OCI-LY3 (cell line): Measurements from ENCODE around the gene CNIH2.

Experiments
- H2AFZ ChIP-seq: fragments of 200-600, 300-600 bp; shearing (Covaris generic); 2 replicates; pipeline ENCODE4 v1.6.0; 2014; ENCODE audit warnings: antibody characterized with exemption, low read depth, low read length
- H3K27ac ChIP-seq: fragments of 200-600, 300-600 bp; sonication (generic); 2 replicates; pipeline ENCODE4 v1.5.1; 2014; ENCODE audit warnings: mild to moderate bottlenecking, low read length, moderate library complexity, mixed read lengths
- H3K27me3 ChIP-seq: fragments of 200-600, 300-600 bp; sonication (generic); 2 replicates; pipeline ENCODE4 v1.6.1; 2014; ENCODE audit warnings: low read depth, low read length, mixed read lengths
- H3K36me3 ChIP-seq: fragments of 200-600, 300-600 bp; sonication (generic); replicated peaks from 2 replicates; pipeline ENCODE3; 2014; ENCODE audit warnings: low read depth, low read length, mixed read lengths
- H3K4me1 ChIP-seq: fragments of 300-600, 200-600 bp; sonication (generic); 2 replicates; pipeline ENCODE4 v1.6.1; 2014; ENCODE audit warnings: low read length, mixed read lengths
- H3K4me2 ChIP-seq: fragments of 200-600, 300-600 bp; sonication (generic); 2 replicates; pipeline ENCODE4 v1.6.1; 2014; ENCODE audit warnings: low read length, mixed read lengths
- H3K4me3 ChIP-seq: fragments of 300-600, 200-600 bp; sonication (generic); 2 replicates; pipeline ENCODE4 v1.5.1; 2014; ENCODE audit warnings: antibody characterized with exemption, mild to moderate bottlenecking, low read length, moderate library complexity
- H3K79me2 ChIP-seq: fragments of 300-600, 200-600 bp; shearing (Covaris generic); 2 replicates; pipeline ENCODE4 v1.6.1; 2014; ENCODE audit warnings: mild to moderate bottlenecking, low read length, mixed read lengths
- H3K9ac ChIP-seq: fragments of 300-600, 200-600 bp; shearing (Covaris generic); 2 replicates; pipeline ENCODE4 v1.6.0; 2014; ENCODE audit warnings: mild to moderate bottlenecking, low read length, moderate library complexity
- H3K9me3 ChIP-seq: fragments of 200-600, 300-600 bp; shearing (Covaris generic); 2 replicates; pipeline ENCODE4 v1.6.1; 2014; ENCODE audit warnings: low read length, mixed read lengths; ENCODE audit not compliant: insufficient read depth
- H4K20me1 ChIP-seq: fragments of 200-600, 300-600 bp; sonication (generic); 2 replicates; pipeline ENCODE4 v1.6.1; 2016; ENCODE audit warnings: low read length, mixed read lengths; ENCODE audit not compliant: insufficient read depth
- CTCF ChIP-seq: fragments of 200-600, 300-600 bp; sonication (generic); IDR thresholded peaks from 2 replicates; pipeline ENCODE4 v1.5.1; 2014; ENCODE audit warnings: antibody characterized with exemption, low read length, low read depth
- EZH2phosphoT487 ChIP-seq: fragments of 200-600 bp; shearing (Covaris generic); IDR thresholded peaks from 2 replicates; pipeline ENCODE4 v1.6.1; 2018; ENCODE audit warnings: antibody characterized with exemption, mixed run types, low read depth

Gene CNIH2

GRCh38 chr11:66294626-66295620, 16.9 kb downstream of the CNIH2 start:
- no peak overlapping the region for H3K4me2 ChIP-seq
- no peak overlapping the region for H3K9ac ChIP-seq
- H3K27ac ChIP-seq, result no peak overlapping the region
- H3K4me1 ChIP-seq, result peaks cover 10% of the 10 kb centered on the region
- H3K79me2 ChIP-seq, result peaks cover 3% of the 10 kb centered on the region
- H3K9me3 ChIP-seq, result no peaks in the 10 kb centered on the region
- H4K20me1 ChIP-seq, result no peaks in the 10 kb centered on the region
- TF ChIP-seq EZH2phosphoT487, result no peak
- TF ChIP-seq CTCF, result no peak
- H2AFZ ChIP-seq, result no peak overlapping the region
- no peaks in the 10 kb centered on the region for H3K27me3 ChIP-seq
- H3K36me3 ChIP-seq, result no peaks in the 10 kb centered on the region
- no peak overlapping the region for H3K4me3 ChIP-seq

DNA sequence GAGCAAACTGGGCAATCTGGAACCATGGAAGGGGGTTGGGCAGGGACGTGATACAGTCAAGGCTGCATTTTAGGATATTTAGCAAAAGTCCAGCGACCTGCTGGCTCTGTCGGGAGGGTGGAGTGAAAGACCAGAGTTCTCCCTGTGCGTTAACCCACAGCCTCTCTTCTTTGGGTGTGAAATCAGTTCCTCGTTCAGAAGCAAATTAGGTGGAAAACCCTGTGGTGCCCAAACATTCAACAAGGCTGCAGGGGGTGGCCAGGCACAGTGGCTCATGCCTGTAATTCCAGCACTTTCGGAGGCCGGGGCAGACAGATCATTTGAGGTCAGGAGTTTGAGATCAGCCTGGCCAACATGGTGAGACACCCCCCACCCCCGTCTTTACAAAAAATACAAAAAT, 19.6 kb downstream of the CNIH2 start:
- TF ChIP-seq EZH2phosphoT487 (no peak), CTCF (no peak)
- H3K4me3 ChIP-seq, result no peak overlapping the region
- no peaks in the 10 kb centered on the region for H3K27me3 ChIP-seq
- peaks cover 5% of the 10 kb centered on the region for H3K4me1 ChIP-seq
- H2AFZ ChIP-seq, result no peak overlapping the region
- no peak overlapping the region for H3K4me2 ChIP-seq
- no peaks in the 10 kb centered on the region for H3K36me3 ChIP-seq
- no peaks in the 10 kb centered on the region for H3K79me2 ChIP-seq
- H3K27ac ChIP-seq, result no peak overlapping the region
- no peaks in the 10 kb centered on the region for H3K9me3 ChIP-seq
- H4K20me1 ChIP-seq, result no peaks in the 10 kb centered on the region
- no peak overlapping the region for H3K9ac ChIP-seq

DNA sequence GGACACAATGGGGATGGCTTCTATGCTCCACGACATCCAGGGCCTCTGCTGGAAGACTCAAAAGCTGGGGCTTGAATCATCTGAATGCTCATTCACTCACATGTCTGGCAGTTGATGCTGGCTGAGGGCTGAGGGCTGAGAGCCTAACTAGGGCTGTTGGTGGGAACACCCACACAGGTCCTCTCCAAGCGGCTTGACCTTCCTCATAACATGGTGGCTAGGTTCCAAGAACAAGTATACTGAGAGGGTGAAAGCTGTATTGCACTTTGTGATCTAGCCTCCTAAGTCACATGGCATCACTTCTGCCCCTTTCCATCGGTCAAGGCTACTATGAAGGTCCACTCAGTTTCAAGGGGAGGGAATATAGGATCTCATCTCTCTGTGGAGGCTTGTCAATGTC, 21.2 kb downstream of the CNIH2 start:
- Histone ChIP-seq H3K79me2 (no peaks in the 10 kb centered on the region), H3K4me2 (no peak overlapping the region), H2AFZ (no peak overlapping the region), H3K27ac (no peak overlapping the region), H3K9me3 (no peaks in the 10 kb centered on the region), H3K9ac (no peak overlapping the region), H3K4me1 (peaks cover 5% of the 10 kb centered on the region), H4K20me1 (no peaks in the 10 kb centered on the region), H3K27me3 (no peaks in the 10 kb centered on the region), H3K4me3 (no peak overlapping the region), H3K36me3 (no peaks in the 10 kb centered on the region)
- no peak for TF ChIP-seq CTCF
- TF ChIP-seq EZH2phosphoT487, result no peak

- Histone ChIP-seq H3K4me1 (peaks cover 1% of the 10 kb centered on the region; the same call in 1 of the 2 replicates), H3K9me3 (no peaks in the 10 kb centered on the region), H3K4me2 (no peak overlapping the region), H3K9ac (no peak overlapping the region), H2AFZ (no peak overlapping the region), H3K4me3 (no peak overlapping the region), H3K27me3 (peaks cover 3% of the 10 kb centered on the region; the same call in 1 of the 2 replicates), H3K79me2 (no peaks in the 10 kb centered on the region), H4K20me1 (no peaks in the 10 kb centered on the region), H3K27ac (no peak overlapping the region), H3K36me3 (no peaks in the 10 kb centered on the region)
- TF ChIP-seq CTCF (no peak), EZH2phosphoT487 (no peak)
These were observed 24.7 kb downstream of the CNIH2 start for GRCh38 chr11:66302656-66303055.
